Uterus (tissue), 4 donors: Measurements from ENCODE around the gene PFN2. TPM values are rescaled to one million over a fixed set of nuclear protein-coding genes. Genes with fewer than 3 reads are reported as not detected.

Source experiments
- DNase-seq, 2 donors: peaks; one replicate each; pipeline ENCODE4 v3.0.0-alpha.2; 2019 to 2020
- H3K27ac ChIP-seq, 2 donors: fragments of 200-600 bp; sonication (generic); 1 replicate in 1 of 2; 2 replicates in 1 of 2; pipeline ENCODE4 v1.5.1; 2016 to 2018
- H3K27me3 ChIP-seq, 2 donors: fragments of 200-600 bp; sonication (generic); one replicate each; pipeline ENCODE4 v1.5.1; 2018 to 2019; ENCODE audit warnings: control low read depth in 1 of 2
- H3K36me3 ChIP-seq, 2 donors: fragments of 200-600 bp; sonication (generic); one replicate each; pipeline ENCODE4 v1.5.1; 2019; ENCODE audit warnings: control low read depth in 1 of 2
- H3K4me1 ChIP-seq, 2 donors: fragments of 200-600 bp; sonication (generic); one replicate each; pipeline ENCODE4 v1.5.1; 2018 to 2019; ENCODE audit warnings: control low read depth in 1 of 2
- H3K4me3 ChIP-seq, 2 donors: fragments of 200-600 bp; sonication (generic); 1 replicate in 1 of 2; 2 replicates in 1 of 2; pipeline ENCODE4 v1.5.1; 2018 to 2019; ENCODE audit warnings: mild to moderate bottlenecking in 1 of 2
- H3K9me3 ChIP-seq, 2 donors: fragments of 200-600 bp; sonication (generic); one replicate each; pipeline ENCODE4 v1.5.1; 2019; ENCODE audit warnings: control low read depth in 1 of 2
- CTCF ChIP-seq, 4 experiments: fragments of 200-600 bp in 2 of 4; fragments of 450-650 bp in 2 of 4; sonication (generic) in 2 of 4; IDR thresholded peaks; one replicate each; pipeline ENCODE4 v1.5.1; 2016 to 2019; ENCODE audit warnings: antibody characterized with exemption in 4 of 4, mild to moderate bottlenecking in 2 of 4, moderate library complexity in 1 of 4
- POLR2A ChIP-seq, 2 donors: fragments of 450-650 bp; IDR thresholded peaks; one replicate each; pipeline ENCODE4 v1.6.1; 2016; ENCODE audit warnings: antibody characterized with exemption in 2 of 2, mild to moderate bottlenecking in 1 of 2, moderate library complexity in 1 of 2
- intact Hi-C: fragments of 100-400 bp; cut with DNase I; formaldehyde crosslinking; loops from one replicate; pipeline ENCODE4 v1.15.1; 2023; ENCODE audit warnings: low total_unique reads
- total RNA-seq, 4 donors: library from RNA; depleted of rRNA in 3 of 4; stranded (reverse); fragments of >200 nt in 3 of 4; gene quantifications; one replicate each; pipeline versions ENCODE4 v1.1.0 to v1.2.4, GENCODE V29; 2014 to 2023
- donor health status: DM: yes; HTN: yes; CAD: no.

Gene PFN2
- 100 to 1,000 TPM; 106 to 206 (median 183) TPM for total RNA-seq

- intact Hi-C loops = no loop called here
- peak; percentile 65 to 78 for DNase-seq
- peaks cover 0 to 5% of the 10 kb centered on the region in 2 donors for H3K36me3 ChIP-seq
Observed at GRCh38 chr3:149970716-149971402, at the start of gene PFN2. PFN2 (minus strand) TSS chr3:149970895; CDS start chr3:149970856, 39 bp downstream.

GRCh38 chr3:150015901-150016300 is 45.2 kb upstream of the PFN2 start:
- no peak overlapping the region for H3K27ac ChIP-seq
- no peak overlapping the region for H3K4me3 ChIP-seq
- no peaks in the 10 kb centered on the region for H3K27me3 ChIP-seq
- H3K9me3 ChIP-seq = no peaks in the 10 kb centered on the region
- H3K36me3 ChIP-seq = no peaks in the 10 kb centered on the region
- H3K4me1 ChIP-seq = no peaks in the 10 kb centered on the region
- no peak for DNase-seq
- intact Hi-C loops = no loop called here
- TF ChIP-seq CTCF (IDR thresholded peaks at IDR 0.05) (no peak), POLR2A (IDR thresholded peaks at IDR 0.05) (no peak)

More at GRCh38 chr3:149970716-149971402, at the start of gene PFN2:
- Histone ChIP-seq H3K4me3 (peak within 1 kb of the TSS; percentile 73 to 80), H3K27me3 (no peaks in the 10 kb centered on the region), H3K4me1 (peaks cover 0 to 9% of the 10 kb centered on the region in 2 donors), H3K27ac (peak within 1 kb of the TSS; percentile 94 to 95), H3K9me3 (no peaks in the 10 kb centered on the region)
- TF ChIP-seq CTCF (IDR thresholded peaks at IDR 0.05) (no peak), POLR2A (IDR thresholded peaks at IDR 0.05) (peak in 1 of 2 donors; percentile 62)

- Histone ChIP-seq H3K4me1 (no peaks in the 10 kb centered on the region), H3K4me3 (no peak overlapping the region), H3K27me3 (no peaks in the 10 kb centered on the region), H3K36me3 (no peaks in the 10 kb centered on the region), H3K27ac (no peak overlapping the region), H3K9me3 (no peaks in the 10 kb centered on the region)
- intact Hi-C loops = no loop called here
- TF ChIP-seq POLR2A (IDR thresholded peaks at IDR 0.05) = no peak
- no peak for TF ChIP-seq CTCF (IDR thresholded peaks at IDR 0.05)
- DNase-seq = no peak
Observed at GRCh38 chr3:150014782-150015181, 44.1 kb upstream of the PFN2 start.

- intact Hi-C loops = no loop called here
Observed at GRCh38 chr3:150013801-150014200, 43.1 kb upstream of the PFN2 start.

More at GRCh38 chr3:150013801-150014200, 43.1 kb upstream of the PFN2 start:
- no peak overlapping the region for H3K4me3 ChIP-seq
- no peak overlapping the region for H3K27ac ChIP-seq
- H3K27me3 ChIP-seq = no peaks in the 10 kb centered on the region
- no peaks in the 10 kb centered on the region for H3K4me1 ChIP-seq
- H3K36me3 ChIP-seq = no peaks in the 10 kb centered on the region
- no peak for DNase-seq
- TF ChIP-seq CTCF (IDR thresholded peaks at IDR 0.05) = no peak
- no peak for TF ChIP-seq POLR2A (IDR thresholded peaks at IDR 0.05)
- H3K9me3 ChIP-seq = no peaks in the 10 kb centered on the region
